GM12878 (cell line): ENCODE measurements around the gene WNT5B.

Source experiments
- CREB1 ChIP-seq: IDR thresholded peaks from 2 replicates; pipeline ENCODE4 v1.6.1; 2012; ENCODE audit warnings: low read depth, mild to moderate bottlenecking, inconsistent platforms
- CTCF ChIP-seq, 3 experiments: IDR thresholded peaks in 2 of 3; conservative IDR thresholded peaks in 1 of 3; 2 replicates each; pipeline ENCODE4 v1.5.1; 2011; ENCODE audit warnings: low read depth in 3 of 3, low read length in 3 of 3, mild to moderate bottlenecking in 3 of 3, control low read depth in 2 of 3, moderate library complexity in 2 of 3, inconsistent platforms in 1 of 3, mixed read lengths in 1 of 3; ENCODE audit not compliant: control insufficient read depth in 2 of 3, insufficient read depth in 1 of 3; ENCODE audit errors: extremely low read depth in 1 of 3
- E2F4 ChIP-seq: IDR thresholded peaks from 2 replicates; pipeline ENCODE4 v1.6.1; 2012; ENCODE audit warnings: low read depth, low read length, improper control_type of control experiment
- RELA ChIP-seq: fragments of 450-650 bp; IDR thresholded peaks from 2 replicates; pipeline ENCODE4 v1.8.0; 2014; ENCODE audit warnings: borderline replicate concordance; ENCODE audit not compliant: partially characterized antibody

GRCh38 chr12:1603269-1603993 is 25.6 kb upstream of the WNT5B start:
- TF ChIP-seq RELA (no peak), E2F4 (no peak), CREB1 (no peak), CTCF (IDR thresholded peaks at IDR 0.05 in 2 of 3, conservative IDR thresholded peaks at IDR 0.05 in 1 of 3; ENCODE audit: control insufficient read depth in 2 of 3, extremely low read depth in 1 of 3, insufficient read depth in 1 of 3, low read depth in 3 of 3, low read length in 3 of 3) (no peak)
